Measurements from ENCODE around the gene OR10T2. TPM values are rescaled to one million over a fixed set of nuclear protein-coding genes. Genes with fewer than 3 reads are reported as not detected.

OR10T2 gene, protein sequence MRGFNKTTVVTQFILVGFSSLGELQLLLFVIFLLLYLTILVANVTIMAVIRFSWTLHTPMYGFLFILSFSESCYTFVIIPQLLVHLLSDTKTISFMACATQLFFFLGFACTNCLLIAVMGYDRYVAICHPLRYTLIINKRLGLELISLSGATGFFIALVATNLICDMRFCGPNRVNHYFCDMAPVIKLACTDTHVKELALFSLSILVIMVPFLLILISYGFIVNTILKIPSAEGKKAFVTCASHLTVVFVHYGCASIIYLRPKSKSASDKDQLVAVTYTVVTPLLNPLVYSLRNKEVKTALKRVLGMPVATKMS
- not detected in 5 replicates for total RNA-seq (2022; extraction: Qiagen RNA extraction; ENCODE audit: low read depth)

DNA sequence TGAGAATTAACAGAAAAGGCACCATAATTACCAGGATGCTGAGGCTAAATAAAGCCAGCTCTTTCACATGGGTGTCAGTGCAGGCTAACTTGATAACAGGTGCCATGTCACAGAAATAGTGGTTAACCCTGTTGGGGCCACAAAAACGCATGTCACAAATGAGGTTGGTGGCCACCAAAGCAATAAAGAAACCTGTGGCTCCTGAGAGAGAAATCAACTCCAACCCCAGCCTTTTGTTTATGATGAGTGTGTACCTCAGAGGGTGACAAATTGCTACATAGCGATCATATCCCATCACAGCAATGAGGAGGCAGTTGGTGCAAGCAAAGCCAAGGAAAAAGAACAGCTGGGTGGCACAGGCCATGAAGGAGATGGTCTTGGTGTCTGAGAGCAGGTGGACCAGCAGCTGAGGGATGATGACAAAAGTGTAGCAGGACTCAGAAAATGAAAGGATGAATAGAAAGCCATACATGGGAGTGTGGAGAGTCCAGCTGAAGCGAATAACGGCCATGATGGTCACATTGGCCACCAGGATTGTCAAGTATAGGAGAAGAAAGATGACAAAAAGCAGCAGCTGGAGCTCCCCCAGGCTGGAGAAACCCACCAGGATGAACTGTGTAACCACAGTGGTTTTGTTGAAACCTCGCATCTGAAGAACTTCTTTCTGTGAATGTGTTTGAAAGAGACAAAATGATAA, at the start of gene OR10T2:
Gene OR10T2 (minus strand): TSS at position 649 of the 697 bp plus-strand sequence. CDS start 0 bp downstream, at position 649.

DNA sequence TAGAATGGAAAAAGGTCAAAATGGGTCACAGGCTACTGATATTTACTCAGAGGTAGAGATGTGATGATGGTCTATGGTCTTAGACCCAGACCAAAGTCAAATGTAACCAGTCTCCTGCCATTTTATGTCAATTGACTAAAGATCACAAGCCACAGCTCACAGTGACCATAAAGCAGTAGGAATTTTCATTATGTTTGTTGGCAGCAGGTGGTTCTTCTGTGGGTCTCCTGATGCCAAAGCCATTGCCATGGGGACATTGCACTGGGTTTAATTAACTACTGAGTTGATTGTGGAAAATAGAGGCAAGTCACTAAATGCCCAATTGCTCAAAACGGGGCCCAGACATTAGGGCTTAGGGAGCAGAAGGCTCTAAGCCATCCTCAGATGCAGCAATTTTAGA, 26.9 kb upstream of the OR10T2 start, which contains the start of gene OR10K2:
Gene OR10K2 (minus strand): TSS at position 101 of the 400 bp plus-strand sequence. CDS start 5,371 bp downstream, outside the sequence.

DNA sequence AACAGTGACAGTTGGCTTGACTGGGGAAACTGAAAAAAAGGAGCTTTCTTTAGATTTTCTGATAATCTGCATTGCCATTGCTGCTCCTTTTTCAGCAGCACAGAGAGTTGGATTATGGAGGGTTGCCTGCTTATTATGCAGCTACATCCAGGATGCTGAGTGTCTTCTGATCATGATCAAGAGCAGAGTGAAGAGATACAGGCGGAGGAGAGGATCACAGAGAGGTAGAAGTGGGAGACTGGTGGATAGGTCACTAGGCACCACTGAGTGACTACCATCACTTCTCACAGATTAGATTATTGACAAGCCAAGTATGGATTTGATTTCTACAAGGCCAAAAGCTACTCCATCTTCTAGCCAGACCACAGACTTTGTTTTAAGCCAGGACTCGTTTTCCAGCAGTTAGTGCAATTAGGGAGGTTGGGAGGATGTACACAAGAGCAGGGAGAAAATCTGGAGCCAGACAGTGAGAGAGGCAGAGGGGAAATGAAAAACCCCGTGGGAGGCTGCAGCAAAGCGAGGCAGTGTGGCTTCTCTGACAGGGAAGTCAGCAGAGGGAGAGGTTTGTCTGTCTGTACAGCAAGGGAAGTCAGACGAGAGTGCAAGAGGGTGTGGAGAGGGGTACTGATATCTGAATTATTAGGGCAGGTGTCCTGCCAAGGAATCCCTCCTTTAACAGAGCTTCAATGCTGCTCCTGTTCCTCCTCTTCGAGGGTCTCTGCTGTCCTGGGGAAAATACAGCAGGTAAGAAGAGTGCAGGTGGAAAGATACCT, 45.8 kb downstream of the OR10T2 start, which contains the start of gene CD1E:
Gene CD1E (plus strand): TSS at position 592 of the 773 bp plus-strand sequence. CDS start 95 bp downstream, at position 687.

Other genes with a start within 250 kb of the OR10T2 start
- 0.05 TPM in 1 of 5 replicates, not detected in the others for gene CD1D, start 218.6 kb downstream of the OR10T2 start, total RNA-seq (2022; extraction: Qiagen RNA extraction; ENCODE audit: low read depth)
- gene CD1A, start 145.0 kb downstream of the OR10T2 start, total RNA-seq (2022; extraction: Qiagen RNA extraction; ENCODE audit: low read depth): not detected in 5 replicates
- gene CD1C, start 109.5 kb downstream of the OR10T2 start, total RNA-seq (2022; extraction: Qiagen RNA extraction; ENCODE audit: low read depth): not detected in 5 replicates
- not detected in 5 replicates for gene CD1B, start 67.9 kb downstream of the OR10T2 start, total RNA-seq (2022; extraction: Qiagen RNA extraction; ENCODE audit: low read depth)
- gene CD1E, start 45.6 kb downstream of the OR10T2 start, total RNA-seq (2022; extraction: Qiagen RNA extraction; ENCODE audit: low read depth): not detected in 5 replicates
- not detected in 5 replicates for gene OR10K2, start 26.8 kb upstream of the OR10T2 start, total RNA-seq (2022; extraction: Qiagen RNA extraction; ENCODE audit: low read depth)
- not detected in 5 replicates for gene OR10K1, start 62.4 kb upstream of the OR10T2 start, total RNA-seq (2022; extraction: Qiagen RNA extraction; ENCODE audit: low read depth)
- gene OR10R2, start 72.8 kb upstream of the OR10T2 start, total RNA-seq (2022; extraction: Qiagen RNA extraction; ENCODE audit: low read depth): not detected in 5 replicates
- not detected in 5 replicates for gene OR6Y1, start 154.9 kb upstream of the OR10T2 start, total RNA-seq (2022; extraction: Qiagen RNA extraction; ENCODE audit: low read depth)
- gene OR6P1, start 171.1 kb upstream of the OR10T2 start, total RNA-seq (2022; extraction: Qiagen RNA extraction; ENCODE audit: low read depth): not detected in 5 replicates
- gene OR10X1, start 180.4 kb upstream of the OR10T2 start, total RNA-seq (2022; extraction: Qiagen RNA extraction; ENCODE audit: low read depth): not detected in 5 replicates
- gene OR10Z1, start 205.8 kb upstream of the OR10T2 start, total RNA-seq (2022; extraction: Qiagen RNA extraction; ENCODE audit: low read depth): not detected in 5 replicates

All from A549 treated with DMSO at 1 μM for 4 hours (cell line).